Measurements from ENCODE around the gene DDX23.

The DDX23 gene

GRCh38 chr12:48810903-48811431, 41.0 kb downstream of the DDX23 start:
- no peak for TF ChIP-seq CTCF (IDR thresholded peaks at IDR 0.05; ENCODE audit: control extremely low read depth, extremely low read depth, low read depth, missing control alignments)
- no peak for DNase-seq (ENCODE audit: extremely low spot score)
- ChIA-PET CTCF (interaction anchor here (0.8 to 2.5 kb wide), 4 partner anchors 10 to 58 kb away, joined by 3 to 9 read pairs (median 4); no protein-coding TSS in a partner anchor), POLR2A (no interaction called here)

GRCh38 chr12:48807981-48808380, 44.0 kb downstream of the DDX23 start:
- no peak for TF ChIP-seq CTCF (IDR thresholded peaks at IDR 0.05; ENCODE audit: control extremely low read depth, extremely low read depth, low read depth, missing control alignments)
- CTCF ChIA-PET, result interaction anchor here (0.8 to 1.7 kb wide), 4 partner anchors 11 to 55 kb away, joined by 3 to 4 read pairs (median 4); no protein-coding TSS in a partner anchor
- POLR2A ChIA-PET, result no interaction called here
- no peak for DNase-seq (ENCODE audit: extremely low spot score)

- DNase-seq (ENCODE audit: extremely low spot score), result no peak
- POLR2A ChIA-PET, result no interaction called here
- TF ChIP-seq CTCF (IDR thresholded peaks at IDR 0.05; ENCODE audit: control extremely low read depth, extremely low read depth, low read depth, missing control alignments), result no peak
Measured at GRCh38 chr12:48803675-48804074, 48.3 kb downstream of the DDX23 start.

GRCh38 chr12:48800971-48801370, 51.0 kb downstream of the DDX23 start:
- CTCF ChIA-PET, result interaction anchor here (0.6 to 1.5 kb wide), 4 partner anchors 9 to 48 kb away, joined by 3 to 7 read pairs (median 3); no protein-coding TSS in a partner anchor
- POLR2A ChIA-PET, result no interaction called here
- TF ChIP-seq CTCF (IDR thresholded peaks at IDR 0.05; ENCODE audit: control extremely low read depth, extremely low read depth, low read depth, missing control alignments), result no peak
- DNase-seq (ENCODE audit: extremely low spot score), result no peak

More at GRCh38 chr12:48803675-48804074, 48.3 kb downstream of the DDX23 start:
- CTCF ChIA-PET, result interaction anchor here (1.1 to 4.7 kb wide), 3 partner anchors 8 to 51 kb away, joined by 7 to 28 read pairs (median 19); no protein-coding TSS in a partner anchor

GRCh38 chr12:48800457-48800856, 51.5 kb downstream of the DDX23 start:
- TF ChIP-seq CTCF (IDR thresholded peaks at IDR 0.05; ENCODE audit: control extremely low read depth, extremely low read depth, low read depth, missing control alignments), result no peak
- no peak for DNase-seq (ENCODE audit: extremely low spot score)
- ChIA-PET POLR2A (no interaction called here), CTCF (interaction anchor here (1.0 to 1.5 kb wide), 2 partner anchors 15 to 47 kb away, joined by 3 to 7 read pairs; no protein-coding TSS in a partner anchor)

GRCh38 chr12:48796976-48797375, 55.0 kb downstream of the DDX23 start:
- ChIA-PET POLR2A (no interaction called here), CTCF (interaction anchor here (1.1 to 7.2 kb wide), 19 partner anchors 8 to 172 kb away, joined by 3 to 236 read pairs (median 5); no protein-coding TSS in a partner anchor)
- no peak for TF ChIP-seq CTCF (IDR thresholded peaks at IDR 0.05; ENCODE audit: control extremely low read depth, extremely low read depth, low read depth, missing control alignments)
- no peak for DNase-seq (ENCODE audit: extremely low spot score)

All from GM10248 (cell line).